ENCODE measurements around the gene PRAMEF11.
"Not testable (repeated sequence)": the region's sequence is repeated elsewhere in the genome, so short reads cannot be mapped to it uniquely, and the experiment has no call there.

Gene PRAMEF11

GRCh38 chr1:12831310-12831709 is at the start of gene PRAMEF11:
TSS of gene PRAMEF11 (minus strand) at chr1:12831410. CDS start at chr1:12828789, 2,621 bp downstream.
- DNase-seq, result not testable (repeated sequence)

- not testable (repeated sequence) for DNase-seq
Measured at GRCh38 chr1:12878453-12878852, 47.2 kb upstream of the PRAMEF11 start.

GRCh38 chr1:12863131-12863880 is 32.1 kb upstream of the PRAMEF11 start:
- not testable (repeated sequence) for DNase-seq

- DNase-seq, result not testable (repeated sequence)
Measured at GRCh38 chr1:12856786-12857185, 25.6 kb upstream of the PRAMEF11 start, which contains the start of gene PRAMEF2. TSS of gene PRAMEF2 (plus strand) at chr1:12857086. CDS start at chr1:12859010, 1,924 bp downstream.

GRCh38 chr1:12851779-12852178 is 20.6 kb upstream of the PRAMEF11 start:
- no peak for DNase-seq

- DNase-seq, result not testable (repeated sequence)
Measured at GRCh38 chr1:12848620-12849019, 17.4 kb upstream of the PRAMEF11 start, which contains the start of gene HNRNPCL1. TSS of gene HNRNPCL1 (minus strand) at chr1:12848720. CDS start at chr1:12848289, 431 bp downstream.

- DNase-seq, result not testable (repeated sequence)
Measured at GRCh38 chr1:12833251-12833650, 2.0 kb upstream of the PRAMEF11 start.

- not testable (repeated sequence) for DNase-seq
Measured at GRCh38 chr1:12819061-12819460, 12.1 kb downstream of the PRAMEF11 start.

GRCh38 chr1:12811409-12811784 is 19.8 kb downstream of the PRAMEF11 start:
- no peak for DNase-seq

DNA sequence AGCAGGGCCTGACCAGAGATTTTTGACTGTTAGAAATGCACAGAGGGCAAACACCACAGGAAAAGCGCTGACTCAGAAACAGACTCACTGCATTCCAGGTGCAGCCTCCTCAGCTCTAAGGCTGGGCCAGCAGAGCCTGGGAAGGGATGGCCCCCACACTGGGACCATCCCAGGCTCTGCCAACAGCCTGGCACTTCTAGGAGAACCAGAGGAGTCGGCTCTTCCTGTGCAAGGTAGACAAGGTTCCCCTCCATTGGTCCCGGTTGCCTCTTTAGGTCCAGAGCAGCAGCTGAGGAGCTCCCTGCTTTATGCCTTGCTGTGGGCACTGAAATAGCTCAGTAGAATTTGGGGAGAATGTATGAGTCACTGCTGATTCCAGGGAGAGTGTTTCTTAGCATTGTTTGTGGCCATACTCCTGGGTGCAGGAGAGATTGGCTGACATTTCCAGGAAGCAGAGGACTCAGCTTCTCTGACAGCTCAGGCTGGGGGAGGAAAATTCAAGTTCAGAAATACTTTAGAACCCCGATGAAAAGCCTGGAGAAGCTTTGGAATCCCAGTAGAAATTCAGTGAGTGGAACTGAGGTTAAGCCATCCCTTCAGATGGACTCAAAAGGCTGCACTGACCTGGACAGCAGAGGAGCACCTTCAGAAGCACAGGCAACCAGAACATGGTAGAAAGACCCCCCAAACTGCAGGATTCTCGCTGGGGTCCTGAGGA is 20.4 kb downstream of the PRAMEF11 start:
- no peak for DNase-seq

DNA sequence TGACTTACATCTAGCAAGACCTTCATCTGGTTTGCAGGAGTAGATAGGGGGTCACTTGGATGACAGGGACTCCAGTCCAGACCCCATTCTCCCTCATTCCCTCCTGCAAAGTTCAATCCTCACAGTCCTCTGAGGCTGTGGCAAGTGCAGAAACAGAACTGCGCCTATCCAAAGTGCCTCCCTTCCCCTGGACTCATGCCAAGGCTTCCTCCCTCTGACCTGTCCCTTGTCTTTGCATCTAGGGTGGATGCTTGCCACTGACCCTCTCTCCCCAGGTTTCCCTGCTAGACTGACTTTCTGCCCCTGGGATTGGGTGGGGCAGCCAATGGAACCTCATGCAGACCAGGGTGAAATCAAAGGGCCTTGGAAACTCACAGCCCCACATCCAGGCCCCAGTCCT is 21.3 kb downstream of the PRAMEF11 start:
- no peak for DNase-seq

GRCh38 chr1:12799730-12800129 is 31.5 kb downstream of the PRAMEF11 start:
- no peak for DNase-seq

DNA sequence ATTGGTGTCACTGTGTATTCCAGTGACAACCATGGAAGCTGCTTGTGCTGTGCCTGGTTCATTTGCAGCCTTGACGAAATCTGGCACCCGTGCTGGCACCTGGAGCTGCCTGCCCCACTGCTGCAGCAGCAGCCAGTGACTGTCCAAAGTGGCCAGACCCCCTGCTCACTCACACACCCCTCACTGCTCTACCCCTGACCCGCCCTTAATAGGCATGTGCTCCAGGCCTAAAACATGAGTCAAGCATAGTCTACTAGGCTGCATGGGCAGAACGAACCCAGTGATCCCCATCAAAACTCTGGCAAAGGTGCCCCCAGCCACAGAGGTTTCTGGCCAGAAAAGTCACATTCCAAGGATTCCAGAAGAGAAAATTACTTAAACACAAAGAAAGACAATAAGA is 32.3 kb downstream of the PRAMEF11 start:
- DNase-seq, result no peak

- not testable (repeated sequence) for DNase-seq
Measured at GRCh38 chr1:12791097-12791496, 40.1 kb downstream of the PRAMEF11 start, which contains the start of gene PRAMEF1. TSS of gene PRAMEF1 (plus strand) at chr1:12791397. CDS start at chr1:12793228, 1,831 bp downstream.

GRCh38 chr1:12784729-12785128 is 46.5 kb downstream of the PRAMEF11 start:
- not testable (repeated sequence) for DNase-seq

DNA sequence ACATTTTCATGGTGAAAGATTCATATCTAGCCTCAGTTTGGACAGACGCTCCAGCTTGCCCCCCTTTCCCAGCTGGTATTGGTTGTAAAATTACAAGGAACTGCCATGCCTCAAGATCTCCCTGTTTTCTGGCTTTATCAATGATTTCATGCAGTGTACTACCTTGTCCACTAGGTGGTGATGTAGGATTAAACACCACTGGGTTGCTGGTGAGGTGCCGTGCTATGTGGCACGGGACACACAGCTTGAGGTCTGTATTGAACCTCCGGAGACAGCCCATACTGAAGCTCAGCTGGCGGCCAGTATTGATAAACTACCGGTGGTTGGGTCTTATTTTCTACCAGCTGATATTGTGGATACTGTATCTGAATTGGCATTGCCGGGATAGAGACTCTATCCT is 47.4 kb downstream of the PRAMEF11 start:
- not testable (repeated sequence) for DNase-seq

- not testable (repeated sequence) for DNase-seq
Measured at GRCh38 chr1:12781488-12781887, 49.7 kb downstream of the PRAMEF11 start.

- DNase-seq, result no peak
Measured at GRCh38 chr1:12778907-12779306, 52.3 kb downstream of the PRAMEF11 start.

DNA sequence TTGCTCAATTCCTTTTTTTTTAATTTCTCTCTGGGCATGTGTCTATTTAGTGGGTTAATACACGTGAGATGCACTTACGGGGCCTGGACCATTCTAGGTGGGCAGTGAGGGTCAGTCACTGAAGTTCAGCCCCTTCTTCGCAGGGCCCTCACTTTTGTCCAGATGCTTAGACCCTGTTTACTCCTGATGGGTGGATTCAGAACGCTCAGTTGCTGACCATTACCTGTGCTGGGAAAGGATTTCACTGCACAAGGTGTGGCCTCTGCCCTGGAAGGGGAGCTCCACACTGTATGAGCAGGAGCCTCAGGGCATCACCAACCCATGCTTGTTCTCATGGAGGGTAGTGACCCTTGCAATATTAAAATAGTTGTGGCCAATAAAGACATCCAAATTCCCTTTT is 53.1 kb downstream of the PRAMEF11 start:
- DNase-seq, result no peak

- DNase-seq, result no peak
Measured at GRCh38 chr1:12776801-12777557, 54.2 kb downstream of the PRAMEF11 start.

DNA sequence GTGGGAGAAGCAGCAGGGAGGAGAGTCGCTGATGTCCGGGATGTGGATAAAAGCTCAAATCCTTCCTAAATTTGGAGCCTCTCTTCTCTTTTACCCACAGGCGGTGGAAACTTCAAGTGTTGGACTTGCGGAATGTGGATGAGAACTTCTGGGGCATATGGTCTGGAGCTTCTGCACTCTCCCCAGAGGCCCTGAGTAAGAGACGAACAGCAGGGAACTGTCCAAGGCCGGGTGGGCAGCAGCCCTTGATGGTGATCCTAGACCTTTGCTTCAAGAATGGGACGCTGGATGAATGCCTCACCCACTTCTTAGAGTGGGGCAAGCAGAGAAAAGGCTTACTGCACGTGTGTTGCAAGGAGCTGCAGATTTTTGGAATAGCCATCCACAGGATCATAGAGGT is 55.8 kb downstream of the PRAMEF11 start:
- no peak for DNase-seq

- no peak for DNase-seq
Measured at GRCh38 chr1:12774801-12775345, 56.3 kb downstream of the PRAMEF11 start.

Data from amniotic stem cell (primary cell).